ENCODE data around the gene LAMB3.

The LAMB3 gene

DNA sequence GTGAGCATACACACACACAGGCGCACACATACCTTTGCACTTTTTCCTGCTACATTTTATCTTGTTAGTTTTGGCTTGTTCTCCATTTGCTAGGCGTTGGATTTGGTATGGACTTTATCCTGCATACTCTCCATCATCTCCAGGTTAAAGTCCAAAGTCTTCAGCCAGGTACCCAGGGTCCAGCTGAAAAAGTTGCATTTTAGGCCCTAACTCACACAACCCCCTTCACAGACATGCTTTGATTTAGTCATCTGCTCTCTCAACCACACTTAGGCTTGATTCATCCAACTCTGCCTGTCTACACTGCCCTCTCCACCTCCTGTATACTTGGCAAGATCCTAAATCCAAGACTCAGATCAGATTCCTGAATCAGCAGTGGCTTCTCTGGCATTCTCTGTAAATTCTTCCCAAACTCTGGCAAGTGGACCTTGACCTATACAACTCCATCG lies 10.7 kb upstream of the LAMB3 start:
- no peak for DNase-seq (ENCODE audit: low read depth in 2 of 2, low spot score in 1 of 2)

- no peak for DNase-seq (ENCODE audit: low read depth in 2 of 2, low spot score in 1 of 2)
Measured at GRCh38 chr1:209661071-209661470, 8.8 kb upstream of the LAMB3 start.

- no peak for DNase-seq (ENCODE audit: low read depth in 2 of 2, low spot score in 1 of 2)
Measured at GRCh38 chr1:209659909-209660308, 7.7 kb upstream of the LAMB3 start.

GRCh38 chr1:209657918-209658317 lies 5.7 kb upstream of the LAMB3 start:
- DNase-seq (ENCODE audit: low read depth in 2 of 2, low spot score in 1 of 2): no peak

DNA sequence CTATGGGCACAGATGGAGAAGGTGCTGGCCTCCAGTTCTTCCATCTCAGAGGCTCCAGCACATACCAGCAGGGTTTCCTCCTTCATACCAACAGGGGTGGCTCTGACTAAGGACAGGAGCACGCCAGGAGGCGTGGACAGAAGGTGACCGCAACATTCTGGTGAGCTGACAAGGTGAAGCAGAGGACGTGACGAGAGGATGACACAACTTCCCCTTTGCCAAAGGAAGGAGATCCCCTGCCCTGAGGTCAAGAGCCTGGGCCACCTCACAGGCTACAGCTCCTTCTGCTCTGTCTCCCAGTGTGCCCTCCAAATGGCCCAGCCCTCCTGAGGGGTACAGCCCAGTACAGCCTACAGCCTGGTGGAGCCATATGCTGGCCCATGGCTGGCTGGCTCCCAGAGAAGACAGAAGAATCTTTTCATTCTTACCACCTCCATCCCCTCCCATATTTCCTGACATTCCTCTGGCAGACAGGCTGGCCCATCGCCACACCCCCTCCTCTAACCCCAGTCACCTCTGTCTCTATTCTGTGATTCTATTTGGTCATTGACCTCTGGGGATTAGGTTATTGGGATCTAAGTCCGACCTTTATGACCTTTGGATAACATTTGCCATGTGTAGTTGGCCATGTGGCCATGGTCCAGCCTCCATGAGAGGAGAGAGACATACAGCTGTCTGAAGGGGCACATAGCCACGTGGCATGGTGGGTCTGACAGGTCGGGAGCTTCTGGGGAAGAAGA lies 5.1 kb upstream of the LAMB3 start:
- DNase-seq (ENCODE audit: low read depth in 2 of 2, low spot score in 1 of 2): no peak

GRCh38 chr1:209655411-209656231 lies 3.4 kb upstream of the LAMB3 start:
- no peak for DNase-seq (ENCODE audit: low read depth in 2 of 2, low spot score in 1 of 2)

- DNase-seq (ENCODE audit: low read depth in 2 of 2, low spot score in 1 of 2): no peak
Measured at GRCh38 chr1:209653915-209654351, 1.7 kb upstream of the LAMB3 start.

GRCh38 chr1:209652873-209653401 lies 712 bp upstream of the LAMB3 start:
- no peak for DNase-seq (ENCODE audit: low read depth in 2 of 2, low spot score in 1 of 2)

GRCh38 chr1:209651138-209651587 lies 1.1 kb downstream of the LAMB3 start:
- no peak for DNase-seq (ENCODE audit: low read depth in 2 of 2, low spot score in 1 of 2)

GRCh38 chr1:209650454-209650853 lies 1.8 kb downstream of the LAMB3 start:
- no peak for DNase-seq (ENCODE audit: low read depth in 2 of 2, low spot score in 1 of 2)

GRCh38 chr1:209648931-209649776 lies 3.1 kb downstream of the LAMB3 start:
- DNase-seq (ENCODE audit: low read depth in 2 of 2, low spot score in 1 of 2): no peak

GRCh38 chr1:209648346-209648745 lies 3.9 kb downstream of the LAMB3 start:
- DNase-seq (ENCODE audit: low read depth in 2 of 2, low spot score in 1 of 2): no peak

DNA sequence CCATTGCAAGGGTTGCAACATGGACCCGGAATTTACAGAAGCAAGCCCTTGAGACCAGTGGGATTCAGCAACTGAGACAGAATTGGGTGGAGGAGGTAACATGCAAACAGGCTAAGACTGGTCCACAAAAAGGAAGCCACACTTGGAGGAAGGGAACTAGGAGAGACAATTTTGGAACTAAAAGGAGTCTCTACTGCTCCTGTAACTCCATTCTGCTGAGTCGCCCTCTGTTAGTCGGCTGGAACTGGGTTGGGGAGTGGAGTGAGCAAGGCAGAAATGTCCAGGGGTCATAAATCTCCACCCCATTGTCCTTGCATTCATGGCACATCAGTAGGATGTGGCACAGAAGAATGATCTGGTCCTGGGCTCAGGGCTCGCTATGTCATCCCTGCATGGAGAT lies 5.1 kb downstream of the LAMB3 start:
- no peak for DNase-seq (ENCODE audit: low read depth in 2 of 2, low spot score in 1 of 2)

DNA sequence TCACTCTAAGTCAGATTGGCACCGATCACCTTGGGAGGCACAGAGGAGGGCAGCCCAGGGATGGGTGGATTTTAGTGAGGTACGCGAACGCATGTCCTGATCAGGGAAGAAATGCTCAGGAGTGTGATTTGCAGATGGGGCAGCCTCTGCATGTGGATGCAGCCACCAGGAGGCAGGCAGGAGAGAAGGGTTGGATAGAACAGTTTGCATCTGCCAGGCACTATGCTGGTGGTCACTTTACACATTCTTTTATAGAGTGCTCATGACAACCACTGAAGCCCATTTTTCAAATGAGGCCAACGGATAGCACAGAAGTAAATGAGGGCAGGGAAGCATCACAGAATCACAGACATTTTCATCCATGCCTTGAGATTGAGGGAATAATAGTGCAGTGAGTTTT lies 5.7 kb downstream of the LAMB3 start:
- no peak for DNase-seq (ENCODE audit: low read depth in 2 of 2, low spot score in 1 of 2)

GRCh38 chr1:209645574-209646452 lies 6.4 kb downstream of the LAMB3 start:
- no peak for DNase-seq (ENCODE audit: low read depth in 2 of 2, low spot score in 1 of 2)

GRCh38 chr1:209643285-209644020 lies 8.8 kb downstream of the LAMB3 start:
- DNase-seq (ENCODE audit: low read depth in 2 of 2, low spot score in 1 of 2): no peak

GRCh38 chr1:209642816-209643215 lies 9.4 kb downstream of the LAMB3 start:
- no peak for DNase-seq (ENCODE audit: low read depth in 2 of 2, low spot score in 1 of 2)

GRCh38 chr1:209641832-209642172 lies 10.4 kb downstream of the LAMB3 start:
- DNase-seq (ENCODE audit: low read depth in 2 of 2, low spot score in 1 of 2): no peak

- no peak for DNase-seq (ENCODE audit: low read depth in 2 of 2, low spot score in 1 of 2)
Measured at GRCh38 chr1:209635850-209636249, 16.4 kb downstream of the LAMB3 start.
